Activated CD4-positive, alpha-beta T cell treated with anti-CD3 and anti-CD28 coated beads for 1 hour (primary cell): ENCODE results near the gene CLTCL1.

ENCODE experiments used
- DNase-seq: peaks from one replicate; pipeline ENCODE4 v3.0.0-alpha.2; 2020

The CLTCL1 gene

GRCh38 chr22:19244600-19245352 lies 46.7 kb downstream of the CLTCL1 start:
- no peak for DNase-seq

- no peak for DNase-seq
These were observed 48.8 kb downstream of the CLTCL1 start for GRCh38 chr22:19242699-19243098.

- DNase-seq, result no peak
These were observed 50.0 kb downstream of the CLTCL1 start for GRCh38 chr22:19241593-19241906.

- no peak for DNase-seq
These were observed 50.5 kb downstream of the CLTCL1 start for GRCh38 chr22:19240813-19241592.

GRCh38 chr22:19239464-19239863 lies 52.1 kb downstream of the CLTCL1 start:
- no peak for DNase-seq

- DNase-seq, result no peak
These were observed 52.6 kb downstream of the CLTCL1 start for GRCh38 chr22:19238900-19239299.

- no peak for DNase-seq
These were observed 55.6 kb downstream of the CLTCL1 start for GRCh38 chr22:19235874-19236273.

GRCh38 chr22:19234126-19234896 lies 57.2 kb downstream of the CLTCL1 start:
- no peak for DNase-seq

GRCh38 chr22:19233189-19233661 lies 58.3 kb downstream of the CLTCL1 start:
- no peak for DNase-seq

- DNase-seq, result no peak
These were observed 58.9 kb downstream of the CLTCL1 start for GRCh38 chr22:19232623-19233022.

- no peak for DNase-seq
These were observed 59.5 kb downstream of the CLTCL1 start for GRCh38 chr22:19231986-19232385.

- no peak for DNase-seq
These were observed 61.9 kb downstream of the CLTCL1 start for GRCh38 chr22:19229600-19229999.

GRCh38 chr22:19228179-19228578 lies 63.3 kb downstream of the CLTCL1 start:
- DNase-seq, result no peak

- no peak for DNase-seq
These were observed 65.1 kb downstream of the CLTCL1 start for GRCh38 chr22:19226428-19226827.

- DNase-seq, result no peak
These were observed 66.0 kb downstream of the CLTCL1 start for GRCh38 chr22:19225560-19225959.

GRCh38 chr22:19224985-19225384 lies 66.5 kb downstream of the CLTCL1 start:
- DNase-seq, result no peak

GRCh38 chr22:19224557-19224956 lies 67.0 kb downstream of the CLTCL1 start:
- no peak for DNase-seq

- no peak for DNase-seq
These were observed 67.9 kb downstream of the CLTCL1 start for GRCh38 chr22:19223617-19224016.

- DNase-seq, result no peak
These were observed 68.4 kb downstream of the CLTCL1 start for GRCh38 chr22:19223110-19223509.

GRCh38 chr22:19222242-19223005 lies 69.1 kb downstream of the CLTCL1 start:
- DNase-seq, result no peak

GRCh38 chr22:19220867-19221266 lies 70.7 kb downstream of the CLTCL1 start:
- no peak for DNase-seq

- DNase-seq, result no peak
These were observed 72.8 kb downstream of the CLTCL1 start for GRCh38 chr22:19218541-19219233.
